Fibroblast of villous mesenchyme (primary cell): ENCODE measurements around the gene OR13C2. TPM values are rescaled to one million over a fixed set of nuclear protein-coding genes. Genes with fewer than 3 reads are reported as not detected.

Experiments used
- DNase-seq: peaks from one replicate; pipeline ENCODE4 v3.0.0-alpha.2; 2010; ENCODE audit warnings: low read depth
- H3K4me3 ChIP-seq: 2 replicates; pipeline ENCODE4 v1.5.1; 2011; ENCODE audit warnings: low read depth, mild to moderate bottlenecking, low read length
- total RNA-seq: library from RNA; depleted of rRNA; stranded (reverse); fragments of >200 nt; gene quantifications from 2 replicates; pipeline ENCODE4 v1.2.3, GENCODE V29; 2012
- TF ChIP-seq, protein P1 (sequence below): IDR thresholded peaks from 2 replicates; pipeline ENCODE4 v1.5.1; 2012; ENCODE audit warnings: low read depth, mild to moderate bottlenecking, low read length; ENCODE audit not compliant: insufficient read depth

OR13C2 gene
- total RNA-seq, 1 donor, result not detected

DNA sequence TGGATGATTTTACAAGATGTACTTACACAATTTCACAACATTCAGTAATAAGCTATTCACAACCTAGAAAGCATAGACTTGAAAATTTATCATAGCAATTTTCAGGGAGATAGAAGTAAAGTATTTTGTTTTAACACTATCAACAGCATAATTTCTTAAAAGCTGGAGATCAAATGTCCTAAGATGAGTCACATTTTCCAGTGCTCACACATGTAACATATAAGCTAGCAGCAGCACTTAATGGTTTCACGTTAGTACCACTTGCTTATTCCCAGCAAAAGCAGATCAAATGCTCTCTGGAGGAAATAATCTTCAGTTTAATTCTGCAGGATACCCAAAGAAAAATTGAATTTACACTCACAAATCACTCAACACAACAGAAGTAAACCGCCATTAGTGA, 30.0 kb downstream of the OR13C2 start:
- TF ChIP-seq, protein P1, sequence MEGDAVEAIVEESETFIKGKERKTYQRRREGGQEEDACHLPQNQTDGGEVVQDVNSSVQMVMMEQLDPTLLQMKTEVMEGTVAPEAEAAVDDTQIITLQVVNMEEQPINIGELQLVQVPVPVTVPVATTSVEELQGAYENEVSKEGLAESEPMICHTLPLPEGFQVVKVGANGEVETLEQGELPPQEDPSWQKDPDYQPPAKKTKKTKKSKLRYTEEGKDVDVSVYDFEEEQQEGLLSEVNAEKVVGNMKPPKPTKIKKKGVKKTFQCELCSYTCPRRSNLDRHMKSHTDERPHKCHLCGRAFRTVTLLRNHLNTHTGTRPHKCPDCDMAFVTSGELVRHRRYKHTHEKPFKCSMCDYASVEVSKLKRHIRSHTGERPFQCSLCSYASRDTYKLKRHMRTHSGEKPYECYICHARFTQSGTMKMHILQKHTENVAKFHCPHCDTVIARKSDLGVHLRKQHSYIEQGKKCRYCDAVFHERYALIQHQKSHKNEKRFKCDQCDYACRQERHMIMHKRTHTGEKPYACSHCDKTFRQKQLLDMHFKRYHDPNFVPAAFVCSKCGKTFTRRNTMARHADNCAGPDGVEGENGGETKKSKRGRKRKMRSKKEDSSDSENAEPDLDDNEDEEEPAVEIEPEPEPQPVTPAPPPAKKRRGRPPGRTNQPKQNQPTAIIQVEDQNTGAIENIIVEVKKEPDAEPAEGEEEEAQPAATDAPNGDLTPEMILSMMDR, result no peak
- DNase-seq, result no peak
- no peak overlapping the region for H3K4me3 ChIP-seq

DNA sequence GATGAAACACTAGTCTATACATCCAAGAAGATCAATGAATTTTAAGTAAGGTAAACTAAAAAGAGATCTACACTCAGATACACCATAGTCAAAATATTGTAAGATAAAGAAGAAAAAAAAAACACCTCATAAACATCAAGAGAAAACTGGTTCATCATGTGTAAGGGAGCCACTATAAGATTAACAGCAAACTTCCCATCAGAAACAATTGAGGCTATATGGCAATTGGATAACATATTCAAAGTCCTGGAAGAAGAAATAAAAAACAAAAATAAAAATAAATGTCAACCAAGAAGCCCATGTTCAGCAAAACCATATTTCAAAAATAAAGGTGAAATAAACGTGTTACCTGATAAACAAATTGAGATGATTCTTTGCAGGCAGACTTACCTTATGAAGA, 32.8 kb downstream of the OR13C2 start:
- no peak overlapping the region for H3K4me3 ChIP-seq
- TF ChIP-seq, protein P1, result no peak
- no peak for DNase-seq

DNA sequence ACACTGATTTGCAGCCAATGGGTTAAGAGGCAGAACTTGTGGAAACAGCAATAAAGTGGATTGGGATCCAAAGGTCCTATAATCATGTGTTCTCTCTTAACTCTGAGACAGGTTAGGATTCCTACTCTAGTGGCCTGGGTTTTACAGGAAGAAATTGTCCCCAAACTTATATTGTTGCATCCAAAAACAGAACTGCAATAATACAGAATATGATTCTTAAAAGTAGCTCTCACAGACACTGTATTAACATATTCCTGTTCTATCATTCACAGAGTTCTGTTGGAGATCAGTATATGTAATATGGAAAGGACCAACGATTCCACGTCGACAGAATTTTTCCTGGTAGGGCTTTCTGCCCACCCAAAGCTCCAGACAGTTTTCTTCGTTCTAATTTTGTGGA, 36.6 kb downstream of the OR13C2 start, which contains the start of gene OR13C8:
TSS of gene OR13C8 (plus strand) at position 301 of the 400 bp plus-strand sequence. CDS start at position 301, 0 bp downstream.
- TF ChIP-seq, protein P1, result no peak
- no peak for DNase-seq
- H3K4me3 ChIP-seq, result no peak within 1 kb of the TSS

DNA sequence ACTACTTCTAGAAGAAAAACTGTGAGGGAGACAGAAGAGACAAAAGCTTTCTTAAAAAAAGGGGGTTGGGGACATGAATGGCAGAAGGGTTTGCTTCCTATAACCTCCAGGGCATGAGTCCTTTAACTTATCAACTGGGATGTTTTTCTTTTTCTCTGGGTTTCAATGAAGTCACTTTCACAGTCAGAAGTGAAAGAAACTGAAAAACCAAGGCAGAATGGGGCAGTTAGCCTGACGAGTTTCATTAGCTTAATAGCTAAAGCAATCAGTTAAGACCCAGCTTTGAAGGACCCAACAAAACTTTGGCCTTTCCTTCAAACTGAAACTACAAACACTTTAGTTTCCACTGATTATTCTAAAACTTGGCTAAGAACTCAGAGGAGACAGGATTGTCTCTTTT, 41.1 kb downstream of the OR13C2 start:
- no peak for DNase-seq
- no peak overlapping the region for H3K4me3 ChIP-seq
- TF ChIP-seq, protein P1, result no peak

DNA sequence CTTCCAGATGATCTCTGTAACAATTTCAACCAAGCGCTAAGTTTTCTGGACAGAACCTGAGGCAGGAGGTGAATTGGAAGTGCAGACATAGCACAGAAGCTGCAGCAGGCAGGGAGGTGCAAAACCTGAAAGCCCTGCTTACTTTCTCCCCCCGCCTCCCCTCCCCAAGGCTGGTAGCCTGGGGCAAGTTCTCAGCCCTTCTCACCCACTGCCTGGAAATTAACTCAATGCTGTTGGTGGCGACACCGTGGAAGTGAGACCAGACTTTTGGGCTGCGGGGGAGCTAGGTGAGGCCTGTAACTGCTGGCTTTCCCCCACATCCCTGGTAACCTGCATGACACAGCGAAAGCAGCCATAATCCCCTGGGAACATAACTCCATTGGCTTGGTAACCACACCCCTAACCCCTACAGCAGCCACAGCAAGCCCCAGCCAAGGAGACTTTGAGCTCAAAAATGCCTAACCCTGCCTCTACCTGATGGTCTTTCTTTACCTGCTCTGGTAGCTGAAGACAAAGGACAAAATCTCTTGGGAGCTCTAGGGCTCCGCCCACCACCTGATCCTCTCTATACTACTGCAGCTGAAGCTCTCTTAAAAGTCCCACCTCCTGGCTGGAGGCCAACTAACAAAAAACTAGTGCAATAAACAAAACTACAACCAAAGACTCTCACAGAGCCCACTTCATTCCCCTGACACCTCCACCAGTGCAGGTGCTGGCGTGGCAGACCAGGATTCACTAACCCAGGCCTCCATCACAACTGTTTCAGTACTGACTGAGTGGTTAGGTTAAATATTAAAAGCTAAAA, 48.4 kb downstream of the OR13C2 start:
- DNase-seq, result no peak
- TF ChIP-seq, protein P1, result no peak
- H3K4me3 ChIP-seq, result no peak overlapping the region

DNA sequence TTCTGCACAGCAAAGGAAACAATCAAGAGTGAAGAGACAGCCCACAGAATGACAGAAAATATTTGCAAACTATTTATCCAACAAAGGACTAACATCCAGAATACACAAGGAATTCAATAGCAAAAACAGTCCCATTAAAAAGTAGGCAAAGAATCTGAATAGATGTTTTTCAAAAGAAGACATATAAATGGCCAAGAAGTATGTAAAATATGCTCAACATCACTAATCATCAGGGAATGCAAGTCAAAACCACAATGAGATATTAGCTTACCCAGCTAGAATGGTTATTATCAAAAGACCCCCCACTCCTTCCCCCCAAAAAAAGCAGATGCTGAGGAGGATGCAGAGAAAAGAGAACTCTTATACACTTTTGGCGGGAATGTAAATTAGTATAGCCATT, 49.9 kb downstream of the OR13C2 start:
- TF ChIP-seq, protein P1, result no peak
- DNase-seq, result no peak
- no peak overlapping the region for H3K4me3 ChIP-seq

Other genes with a start within 250 kb of the OR13C2 start
- gene OR13F1, start 101.4 kb downstream of the OR13C2 start, total RNA-seq, result not detected in 2 replicates
- not detected in 2 replicates for gene OR13C4, start 78.4 kb downstream of the OR13C2 start, total RNA-seq
- not detected in 2 replicates for gene OR13C3, start 68.8 kb downstream of the OR13C2 start, total RNA-seq
- not detected in 2 replicates for gene OR13C8, start 36.5 kb downstream of the OR13C2 start, total RNA-seq
- gene OR13C5, start 6.2 kb downstream of the OR13C2 start, total RNA-seq, result not detected in 2 replicates
- gene OR13C9, start 12.6 kb upstream of the OR13C2 start, total RNA-seq, result not detected in 2 replicates
- not detected in 2 replicates for gene OR13D1, start 88.9 kb upstream of the OR13C2 start, total RNA-seq
- 40.6 and 51.4 TPM in 2 replicates for gene NIPSNAP3A, start 142.1 kb upstream of the OR13C2 start, total RNA-seq
- gene NIPSNAP3B, start 158.5 kb upstream of the OR13C2 start, total RNA-seq, result 0.97 and 1.3 TPM in 2 replicates